Transverse colon (tissue), 4 donors: ENCODE results near the gene GTF3C4.

Experiments used
- CTCF ChIP-seq, 5 experiments: fragments of 200-600 bp in 3 of 5; fragments of 450-650 bp in 2 of 5; sonication (generic) in 3 of 5; IDR thresholded peaks; 1 replicate in 2 of 5; 2 replicates in 3 of 5; pipeline ENCODE4 v1.5.1; 2016 to 2017; ENCODE audit warnings: antibody characterized with exemption in 5 of 5, inconsistent platforms in 3 of 5, mild to moderate bottlenecking in 2 of 5, moderate library complexity in 1 of 5
- POLR2AphosphoS5 ChIP-seq, 3 donors: sonication (generic); formaldehyde crosslinking; IDR thresholded peaks; one replicate each; pipeline ENCODE4 v1.6.1; 2016; ENCODE audit warnings: antibody characterized with exemption in 3 of 3

GRCh38 chr9:132712753-132713152 lies 42.5 kb downstream of the GTF3C4 start:
- no peak for TF ChIP-seq CTCF (IDR thresholded peaks at IDR 0.05)
- no peak for TF ChIP-seq POLR2AphosphoS5 (IDR thresholded peaks at IDR 0.05)
